GM12878 (cell line): ENCODE data around the gene SOX30. TPM values are rescaled to one million over a fixed set of nuclear protein-coding genes. Genes with fewer than 3 reads are reported as not detected.

Source experiments
- ATAC-seq: fragments of 200-7000 bp; cut with Tn5 transposase; 3 replicates; pipeline ENCODE4 v1.9.1; 2020; ENCODE audit warnings: mild to moderate bottlenecking, moderate library complexity
- BruUV-seq: library from RNA; stranded (reverse); fragments of 400-500 nt; replicated peaks from 2 replicates; lab custom pipeline; 2021; lab: Mats Ljungman, UMichigan
- CTCF ChIA-PET: fragments of 300-600 bp; sonication (Branson Sonifier 250); formaldehyde crosslinking; extraction: SDS; loops from one replicate; lab custom pipeline; 2021; ENCODE audit warnings: inconsistent platforms; lab: Yijun Ruan, JAX
- POLR2A ChIA-PET: fragments of 350-600 bp; formaldehyde crosslinking; extraction: SDS; loops from one replicate; lab custom pipeline; 2021; ENCODE audit warnings: inconsistent platforms; lab: Charles Lee
- RAD21 ChIA-PET: fragments of 300-600 bp; sonication (Branson Sonifier 250); formaldehyde crosslinking; loops from one replicate; lab custom pipeline; 2023; ENCODE audit warnings: antibody characterized with exemption; ENCODE audit not compliant: unreplicated experiment; lab: Charles Lee
- SMC1A ChIA-PET: fragments of 300-600 bp; sonication (Branson Sonifier 250); formaldehyde crosslinking; loops from one replicate; lab custom pipeline; 2023; ENCODE audit not compliant: unreplicated experiment, uncharacterized antibody; lab: Charles Lee
- DNase-seq: peaks from one replicate; pipeline ENCODE4 v3.0.0-alpha.2; 2011; ENCODE audit warnings: low read depth, low spot score
- FAIRE-seq: peaks from 3 replicates; lab custom pipeline; 2011; peaks lifted over from hg19 to GRCh38; lab: Jason Lieb, UNC
- H2AFZ ChIP-seq: 2 replicates; pipeline ENCODE4 v1.6.0; 2011; ENCODE audit warnings: low read depth, low read length, control low read depth; ENCODE audit not compliant: control insufficient read depth
- H3K27ac ChIP-seq: 2 replicates; pipeline ENCODE4 v1.5.1; 2011; ENCODE audit warnings: control low read depth; ENCODE audit not compliant: control insufficient read depth, insufficient read depth
- H3K27me3 ChIP-seq, 2 experiments: replicated peaks in 1 of 2; 2 replicates each; pipeline versions ENCODE4 v1.6.0 to v1.6.1; 2011; ENCODE audit warnings: low read length in 1 of 2; ENCODE audit not compliant: control insufficient read depth in 2 of 2, insufficient read depth in 2 of 2
- H3K36me3 ChIP-seq, 2 experiments: 2 replicates each; pipeline ENCODE4 v1.5.1; 2011; ENCODE audit warnings: low read length in 1 of 2; ENCODE audit not compliant: control insufficient read depth in 2 of 2, insufficient read depth in 2 of 2
- H3K4me1 ChIP-seq: 2 replicates; pipeline ENCODE4 v1.6.1; 2011; ENCODE audit warnings: mild to moderate bottlenecking, low read length, moderate library complexity, mixed read lengths; ENCODE audit not compliant: control insufficient read depth, insufficient read depth
- H3K4me2 ChIP-seq: 2 replicates; pipeline ENCODE4 v1.6.0; 2011; ENCODE audit warnings: control low read depth; ENCODE audit not compliant: control insufficient read depth, insufficient read depth
- H3K4me3 ChIP-seq: fragments of 200-600 bp; sonication (generic); 2 replicates; pipeline ENCODE4 v1.5.1; 2016
- H3K79me2 ChIP-seq: 2 replicates; pipeline ENCODE4 v1.6.0; 2011; ENCODE audit warnings: low read length; ENCODE audit not compliant: control insufficient read depth, insufficient read depth
- H3K9ac ChIP-seq: 2 replicates; pipeline ENCODE4 v1.8.0; 2011; ENCODE audit warnings: low read length, control low read depth, mixed read lengths; ENCODE audit not compliant: control insufficient read depth, insufficient read depth
- H3K9me3 ChIP-seq: replicated peaks from 3 replicates; pipeline ENCODE4 v1.5.1; 2011; ENCODE audit warnings: mild to moderate bottlenecking, low read length; ENCODE audit not compliant: control insufficient read depth, insufficient read depth
- H4K20me1 ChIP-seq: 2 replicates; pipeline ENCODE4 v1.6.0; 2011; ENCODE audit not compliant: control insufficient read depth, insufficient read depth
- DPF2 ChIP-seq: fragments of 450-650 bp; IDR thresholded peaks from 2 replicates; pipeline ENCODE4 v1.6.1; 2017; ENCODE audit warnings: mild to moderate bottlenecking
- EP300 ChIP-seq, 2 experiments: fragments of 150-350 bp in 1 of 2; IDR thresholded peaks; 2 replicates each; pipeline ENCODE4 v1.6.1; 2011 to 2012; ENCODE audit warnings: low read depth in 2 of 2, low read length in 2 of 2, borderline replicate concordance in 1 of 2, improper control_type of control experiment in 1 of 2, inconsistent platforms in 1 of 2; ENCODE audit not compliant: control insufficient read depth in 1 of 2
- JUNB ChIP-seq: IDR thresholded peaks from 2 replicates; pipeline ENCODE4 v1.6.1; 2016; ENCODE audit warnings: antibody characterized with exemption, mild to moderate bottlenecking
- MTA2 ChIP-seq: fragments of 450-650 bp; IDR thresholded peaks from 2 replicates; pipeline ENCODE4 v1.6.1; 2016; ENCODE audit warnings: low read depth, mild to moderate bottlenecking, moderate library complexity
- MYB ChIP-seq: fragments of 150-350 bp; IDR thresholded peaks from 2 replicates; pipeline ENCODE4 v1.6.1; 2014; ENCODE audit warnings: mild to moderate bottlenecking, low read depth, low read length, borderline replicate concordance
- NFYB ChIP-seq: IDR thresholded peaks from 2 replicates; pipeline ENCODE4 v1.6.1; 2011; ENCODE audit warnings: low read depth, mild to moderate bottlenecking, low read length, improper control_type of control experiment, moderate library complexity; ENCODE audit not compliant: insufficient read depth
- POU2F2 ChIP-seq: IDR thresholded peaks from 3 replicates; pipeline ENCODE4 v1.6.1; 2011; ENCODE audit warnings: low read depth, mild to moderate bottlenecking, low read length, borderline replicate concordance
- SMC3 ChIP-seq: IDR thresholded peaks from 2 replicates; pipeline ENCODE4 v1.6.1; 2011; ENCODE audit warnings: low read length, improper control_type of control experiment, borderline replicate concordance
- ZBED1 ChIP-seq: IDR thresholded peaks from 2 replicates; pipeline ENCODE4 v1.6.1; 2016; ENCODE audit warnings: borderline replicate concordance
- ZNF207 ChIP-seq: fragments of 450-650 bp; IDR thresholded peaks from 2 replicates; pipeline ENCODE4 v1.6.1; 2014; ENCODE audit warnings: antibody characterized with exemption, mild to moderate bottlenecking, borderline replicate concordance
- ZNF622 ChIP-seq: fragments of 450-650 bp; IDR thresholded peaks from 2 replicates; pipeline ENCODE4 v1.6.1; 2017; ENCODE audit warnings: mild to moderate bottlenecking, inconsistent platforms
- WGBS: methylation state at CpG from one replicate; pipeline ENCODE4 v1.1.6; 2016; ENCODE audit warnings: low lambda C conversion rate; ENCODE audit not compliant: insufficient replicate concordance, insufficient coverage; ENCODE audit errors: missing lambda C conversion rate; 5-methylcytosine and 5-hydroxymethylcytosine counted together
- in situ Hi-C: fragments of 300-500 bp; cut with MboI; formaldehyde crosslinking; loops from 9 replicates; pipeline ENCODE4 v1.14.3; 2018; ENCODE audit warnings: mixed read lengths
- intact Hi-C: fragments of 100-400 bp; cut with micrococcal nuclease; formaldehyde crosslinking; loops from one replicate; pipeline ENCODE4 v1.14.2; 2022; ENCODE audit not compliant: unreplicated experiment
- polyA plus RNA-seq, 11 experiments: library from polyadenylated mRNA; depleted of rRNA in 4 of 11; unstranded in 6 of 11; stranded (reverse) in 5 of 11; fragments of >200 nt; fragmentation: Nextera tagmentation in 4 of 11; fragmentation: Illumina TruSeq in 1 of 11; extraction: Ambion mirVana in 4 of 11; extraction: Trizol in 1 of 11; gene quantifications; 1 replicate in 1 of 11; 2 replicates in 10 of 11; pipeline versions ENCODE4 v1.2.1 to v1.2.3, GENCODE V29; 2011 to 2016; ENCODE audit warnings: inconsistent platforms in 2 of 11, missing spikeins in 2 of 11, low read depth in 1 of 11
- total RNA-seq, 4 experiments: library from RNA; depleted of rRNA in 3 of 4; stranded (reverse); fragments of >200 nt in 3 of 4; fragmentation: Illumina TruSeq in 1 of 4; extraction: Trizol in 1 of 4; gene quantifications; 2 replicates each; pipeline versions ENCODE4 v1.2.1 to v1.2.3, GENCODE V29; 2013 to 2021
- TF ChIP-seq, protein P1 (sequence below): fragments of 150-350 bp; IDR thresholded peaks from 2 replicates; pipeline ENCODE4 v1.6.1; 2016; ENCODE audit warnings: low read depth, low read length
- TF ChIP-seq, protein P2 (sequence below): fragments of 450-650 bp; IDR thresholded peaks from 2 replicates; pipeline ENCODE4 v1.6.1; 2017; ENCODE audit warnings: mild to moderate bottlenecking
- TF ChIP-seq, protein P3 (sequence below): fragments of 450-650 bp; IDR thresholded peaks from 2 replicates; pipeline ENCODE4 v1.6.1; 2017; ENCODE audit warnings: mild to moderate bottlenecking, moderate library complexity

The SOX30 gene
- total and polyA plus RNA-seq, 10 of the 15 experiments (the other 5 are each of a cell fraction or from before 2014, with no cell fraction given): 0.06 to 0.32 (median 0.10) TPM; not detected in 2

DNA sequence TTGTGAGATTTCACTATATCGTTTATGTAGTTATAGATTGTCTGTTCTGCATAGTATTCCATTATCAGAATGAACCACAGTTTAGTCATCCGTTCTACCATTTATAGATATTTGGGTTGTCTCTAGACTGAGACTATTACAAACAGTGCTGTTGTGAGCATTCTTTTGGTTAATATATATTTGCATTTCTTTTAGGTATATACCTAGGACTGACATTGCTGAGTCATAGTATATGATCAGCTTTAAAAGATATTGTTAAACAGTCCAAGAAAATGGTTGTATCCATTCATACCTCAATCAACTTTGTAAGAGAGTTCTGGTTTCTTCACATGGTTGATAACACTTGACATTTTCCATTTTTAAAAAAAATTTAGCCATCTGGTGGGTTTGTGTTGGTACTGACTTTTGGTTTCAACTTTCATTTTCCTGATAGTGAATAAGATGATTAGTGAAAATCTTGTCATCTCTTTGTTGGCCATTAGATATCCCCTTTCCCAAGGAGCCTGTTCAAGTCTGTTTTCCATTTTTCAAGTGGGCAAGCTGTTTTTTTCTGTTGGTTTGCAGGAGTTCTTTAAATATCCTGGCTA, 53.8 kb downstream of the SOX30 start:
- H3K4me1 ChIP-seq: peaks cover 84% of the 10 kb centered on the region
- peak overlapping the region; percentile 59; the same call in 1 of the 2 replicates for H3K4me2 ChIP-seq
- CTCF ChIA-PET: interaction anchor here (1.0 to 2.9 kb wide), 4 partner anchors 72 to 228 kb away, joined by 3 to 14 read pairs (median 4); no protein-coding TSS in a partner anchor
- 0% methylated on average over 2 of the region's 2 CpGs for WGBS
- SMC1A ChIA-PET: interaction anchor here (2.0 to 11.0 kb wide), 5 partner anchors 12 to 99 kb away, joined by 5 to 146 read pairs (median 129); no protein-coding TSS in a partner anchor
- H3K9ac ChIP-seq: no peak overlapping the region
- FAIRE-seq (peak; percentile 72), DNase-seq (no peak), ATAC-seq (peak; percentile 11)
- no peaks in the 10 kb centered on the region for H4K20me1 ChIP-seq
- in situ Hi-C loops (no loop called here), intact Hi-C loops (loop anchor here (10.0 kb wide), 3 partner anchors 266 to 684 kb away; no protein-coding TSS in a partner anchor)
- RAD21 ChIA-PET: interaction anchor here (1.2 to 9.3 kb wide), 4 partner anchors 11 to 131 kb away, joined by 3 to 90 read pairs (median 62); no protein-coding TSS in a partner anchor
- POLR2A ChIA-PET: no interaction called here
- H3K9me3 ChIP-seq: no peaks in the 10 kb centered on the region; the same call in 2 of the 3 replicates
- H3K4me3 ChIP-seq: no peak overlapping the region
- H2AFZ ChIP-seq: no peak overlapping the region; the same call in 1 of the 2 replicates
- BruUV-seq: no TSS peak
- H3K27ac ChIP-seq: peak overlapping the region; percentile 79
- H3K27me3 ChIP-seq: no peaks in the 10 kb centered on the region
- H3K36me3 ChIP-seq: no peaks in the 10 kb centered on the region
- no peaks in the 10 kb centered on the region for H3K79me2 ChIP-seq
- TF ChIP-seq ZBED1 (peak; percentile 55; the same call in 1 of the 2 replicates), MYB (no peak), DPF2 (no peak), ZNF622 (no peak), SMC3 (no peak), NFYB (no peak), JUNB (no peak), EP300 (IDR thresholded peaks at IDR 0.05; ENCODE audit: borderline replicate concordance in 1 of 2, control insufficient read depth in 1 of 2, low read depth in 2 of 2, low read length in 2 of 2) (0 out of 4 replicates have a peak, but pooled peaks of 1 of the 2 experiments have one; percentile 22), ZNF207 (no peak), POU2F2 (no peak), MTA2 (no peak)
- TF ChIP-seq, protein P1, sequence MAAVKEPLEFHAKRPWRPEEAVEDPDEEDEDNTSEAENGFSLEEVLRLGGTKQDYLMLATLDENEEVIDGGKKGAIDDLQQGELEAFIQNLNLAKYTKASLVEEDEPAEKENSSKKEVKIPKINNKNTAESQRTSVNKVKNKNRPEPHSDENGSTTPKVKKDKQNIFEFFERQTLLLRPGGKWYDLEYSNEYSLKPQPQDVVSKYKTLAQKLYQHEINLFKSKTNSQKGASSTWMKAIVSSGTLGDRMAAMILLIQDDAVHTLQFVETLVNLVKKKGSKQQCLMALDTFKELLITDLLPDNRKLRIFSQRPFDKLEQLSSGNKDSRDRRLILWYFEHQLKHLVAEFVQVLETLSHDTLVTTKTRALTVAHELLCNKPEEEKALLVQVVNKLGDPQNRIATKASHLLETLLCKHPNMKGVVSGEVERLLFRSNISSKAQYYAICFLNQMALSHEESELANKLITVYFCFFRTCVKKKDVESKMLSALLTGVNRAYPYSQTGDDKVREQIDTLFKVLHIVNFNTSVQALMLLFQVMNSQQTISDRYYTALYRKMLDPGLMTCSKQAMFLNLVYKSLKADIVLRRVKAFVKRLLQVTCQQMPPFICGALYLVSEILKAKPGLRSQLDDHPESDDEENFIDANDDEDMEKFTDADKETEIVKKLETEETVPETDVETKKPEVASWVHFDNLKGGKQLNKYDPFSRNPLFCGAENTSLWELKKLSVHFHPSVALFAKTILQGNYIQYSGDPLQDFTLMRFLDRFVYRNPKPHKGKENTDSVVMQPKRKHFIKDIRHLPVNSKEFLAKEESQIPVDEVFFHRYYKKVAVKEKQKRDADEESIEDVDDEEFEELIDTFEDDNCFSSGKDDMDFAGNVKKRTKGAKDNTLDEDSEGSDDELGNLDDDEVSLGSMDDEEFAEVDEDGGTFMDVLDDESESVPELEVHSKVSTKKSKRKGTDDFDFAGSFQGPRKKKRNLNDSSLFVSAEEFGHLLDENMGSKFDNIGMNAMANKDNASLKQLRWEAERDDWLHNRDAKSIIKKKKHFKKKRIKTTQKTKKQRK: no peak
- TF ChIP-seq, protein P2, sequence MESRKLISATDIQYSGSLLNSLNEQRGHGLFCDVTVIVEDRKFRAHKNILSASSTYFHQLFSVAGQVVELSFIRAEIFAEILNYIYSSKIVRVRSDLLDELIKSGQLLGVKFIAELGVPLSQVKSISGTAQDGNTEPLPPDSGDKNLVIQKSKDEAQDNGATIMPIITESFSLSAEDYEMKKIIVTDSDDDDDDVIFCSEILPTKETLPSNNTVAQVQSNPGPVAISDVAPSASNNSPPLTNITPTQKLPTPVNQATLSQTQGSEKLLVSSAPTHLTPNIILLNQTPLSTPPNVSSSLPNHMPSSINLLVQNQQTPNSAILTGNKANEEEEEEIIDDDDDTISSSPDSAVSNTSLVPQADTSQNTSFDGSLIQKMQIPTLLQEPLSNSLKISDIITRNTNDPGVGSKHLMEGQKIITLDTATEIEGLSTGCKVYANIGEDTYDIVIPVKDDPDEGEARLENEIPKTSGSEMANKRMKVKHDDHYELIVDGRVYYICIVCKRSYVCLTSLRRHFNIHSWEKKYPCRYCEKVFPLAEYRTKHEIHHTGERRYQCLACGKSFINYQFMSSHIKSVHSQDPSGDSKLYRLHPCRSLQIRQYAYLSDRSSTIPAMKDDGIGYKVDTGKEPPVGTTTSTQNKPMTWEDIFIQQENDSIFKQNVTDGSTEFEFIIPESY: no peak
- TF ChIP-seq, protein P3, sequence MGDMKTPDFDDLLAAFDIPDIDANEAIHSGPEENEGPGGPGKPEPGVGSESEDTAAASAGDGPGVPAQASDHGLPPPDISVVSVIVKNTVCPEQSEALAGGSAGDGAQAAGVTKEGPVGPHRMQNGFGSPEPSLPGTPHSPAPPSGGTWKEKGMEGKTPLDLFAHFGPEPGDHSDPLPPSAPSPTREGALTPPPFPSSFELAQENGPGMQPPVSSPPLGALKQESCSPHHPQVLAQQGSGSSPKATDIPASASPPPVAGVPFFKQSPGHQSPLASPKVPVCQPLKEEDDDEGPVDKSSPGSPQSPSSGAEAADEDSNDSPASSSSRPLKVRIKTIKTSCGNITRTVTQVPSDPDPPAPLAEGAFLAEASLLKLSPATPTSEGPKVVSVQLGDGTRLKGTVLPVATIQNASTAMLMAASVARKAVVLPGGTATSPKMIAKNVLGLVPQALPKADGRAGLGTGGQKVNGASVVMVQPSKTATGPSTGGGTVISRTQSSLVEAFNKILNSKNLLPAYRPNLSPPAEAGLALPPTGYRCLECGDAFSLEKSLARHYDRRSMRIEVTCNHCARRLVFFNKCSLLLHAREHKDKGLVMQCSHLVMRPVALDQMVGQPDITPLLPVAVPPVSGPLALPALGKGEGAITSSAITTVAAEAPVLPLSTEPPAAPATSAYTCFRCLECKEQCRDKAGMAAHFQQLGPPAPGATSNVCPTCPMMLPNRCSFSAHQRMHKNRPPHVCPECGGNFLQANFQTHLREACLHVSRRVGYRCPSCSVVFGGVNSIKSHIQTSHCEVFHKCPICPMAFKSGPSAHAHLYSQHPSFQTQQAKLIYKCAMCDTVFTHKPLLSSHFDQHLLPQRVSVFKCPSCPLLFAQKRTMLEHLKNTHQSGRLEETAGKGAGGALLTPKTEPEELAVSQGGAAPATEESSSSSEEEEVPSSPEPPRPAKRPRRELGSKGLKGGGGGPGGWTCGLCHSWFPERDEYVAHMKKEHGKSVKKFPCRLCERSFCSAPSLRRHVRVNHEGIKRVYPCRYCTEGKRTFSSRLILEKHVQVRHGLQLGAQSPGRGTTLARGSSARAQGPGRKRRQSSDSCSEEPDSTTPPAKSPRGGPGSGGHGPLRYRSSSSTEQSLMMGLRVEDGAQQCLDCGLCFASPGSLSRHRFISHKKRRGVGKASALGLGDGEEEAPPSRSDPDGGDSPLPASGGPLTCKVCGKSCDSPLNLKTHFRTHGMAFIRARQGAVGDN: peak; percentile 67
